Transverse colon (tissue), 4 donors: ENCODE results near the gene GGA1. TPM values are rescaled to one million over a fixed set of nuclear protein-coding genes. Genes with fewer than 3 reads are reported as not detected.

Experiments used
- DNase-seq: peaks from one replicate; pipeline ENCODE4 v3.0.0-alpha.2; 2019
- H3K27ac ChIP-seq, 4 donors: fragments of 200-600 bp; sonication (generic); 2 replicates each; pipeline ENCODE4 v1.5.1; 2016 to 2018; ENCODE audit warnings: inconsistent platforms in 4 of 4
- H3K27me3 ChIP-seq: fragments of 200-600 bp; sonication (generic); 2 replicates; pipeline ENCODE4 v1.5.1; 2017; ENCODE audit warnings: inconsistent platforms
- H3K36me3 ChIP-seq, 4 donors: fragments of 200-600 bp; sonication (generic); 2 replicates each; pipeline ENCODE4 v1.5.1; 2017 to 2019; ENCODE audit warnings: inconsistent platforms in 4 of 4
- H3K4me1 ChIP-seq, 4 donors: fragments of 200-600 bp; sonication (generic); 2 replicates each; pipeline ENCODE4 v1.5.1; 2017 to 2020; ENCODE audit warnings: inconsistent platforms in 4 of 4
- H3K4me3 ChIP-seq, 4 donors: fragments of 200-600 bp; sonication (generic); 1 replicate in 1 of 4; 2 replicates in 3 of 4; pipeline versions ENCODE4 v1.5.1 to v1.6.1; 2017 to 2019; ENCODE audit warnings: inconsistent platforms in 4 of 4
- H3K9me3 ChIP-seq, 2 donors: fragments of 200-600 bp; sonication (generic); 2 replicates each; pipeline ENCODE4 v1.5.1; 2017 to 2019; ENCODE audit warnings: inconsistent platforms in 2 of 2
- CTCF ChIP-seq, 5 experiments: fragments of 200-600 bp in 3 of 5; fragments of 450-650 bp in 2 of 5; sonication (generic) in 3 of 5; IDR thresholded peaks; 1 replicate in 2 of 5; 2 replicates in 3 of 5; pipeline ENCODE4 v1.5.1; 2016 to 2017; ENCODE audit warnings: antibody characterized with exemption in 5 of 5, inconsistent platforms in 3 of 5, mild to moderate bottlenecking in 2 of 5, moderate library complexity in 1 of 5
- EP300 ChIP-seq: sonication (generic); formaldehyde crosslinking; IDR thresholded peaks from one replicate; pipeline ENCODE4 v1.6.1; 2017; ENCODE audit warnings: antibody characterized with exemption, low read depth
- POLR2A ChIP-seq: fragments of 450-650 bp; IDR thresholded peaks from one replicate; pipeline ENCODE4 v1.6.1; 2016; ENCODE audit warnings: antibody characterized with exemption, mild to moderate bottlenecking, moderate library complexity
- POLR2AphosphoS5 ChIP-seq, 3 donors: sonication (generic); formaldehyde crosslinking; IDR thresholded peaks; one replicate each; pipeline ENCODE4 v1.6.1; 2016; ENCODE audit warnings: antibody characterized with exemption in 3 of 3
- WGBS, 2 donors: methylation state at CpG; one replicate each; pipeline ENCODE4 v1.1.5; 2018; ENCODE audit warnings: low coverage in 1 of 2; 5-methylcytosine and 5-hydroxymethylcytosine counted together
- in situ Hi-C, 4 donors: fragments of 200-750 bp; cut with MboI; loops; one replicate each; pipeline versions ENCODE4 v1.15.0 to v1.15.1; 2017; ENCODE audit warnings: low sequenced_read_pairs in 3 of 4, low pct_ligation_motif_present in 1 of 4, low pct_unique_long_range_greater_than_20kb in 1 of 4
- intact Hi-C: fragments of 100-400 bp; cut with DNase I; formaldehyde crosslinking; loops from one replicate; pipeline ENCODE4 v1.15.1; 2023; ENCODE audit warnings: low total_unique reads
- total RNA-seq, 4 donors: library from RNA; depleted of rRNA; stranded (reverse); fragments of >200 nt; gene quantifications; one replicate each; pipeline ENCODE4 v1.1.0, GENCODE V29; 2016

The GGA1 gene
- total RNA-seq, 4 donors from 2014 or later: 60.1 to 142 (median 73.8) TPM

- no peak overlapping the region for H3K4me3 ChIP-seq
- in situ Hi-C loops (no loop called here), intact Hi-C loops (no loop called here)
- H3K36me3 ChIP-seq: no peaks in the 10 kb centered on the region
- TF ChIP-seq POLR2A (no peak), EP300 (no peak), POLR2AphosphoS5 (IDR thresholded peaks at IDR 0.05) (peak in 1 of 3 donors; percentile 52), CTCF (IDR thresholded peaks at IDR 0.05) (peak in 2 of 5 experiments; percentile 31 to 36)
- H3K4me1 ChIP-seq: peaks cover 54 to 87% (median 70%) of the 10 kb centered on the region in 4 donors
- WGBS, 2 donors: 50% methylated on average over 6 of the region's 6 CpGs; no CpG with 5 or more reads in 1 of the 2 donors
- DNase-seq: peak; percentile 51
- no peaks in the 10 kb centered on the region for H3K27me3 ChIP-seq
- no peaks in the 10 kb centered on the region for H3K9me3 ChIP-seq
- peak overlapping the region; percentile 89 to 93 (median 92) for H3K27ac ChIP-seq
Measured at GRCh38 chr22:37636186-37636948, 27.7 kb downstream of the GGA1 start.

GRCh38 chr22:37636949-37637273, 28.3 kb downstream of the GGA1 start:
- TF ChIP-seq EP300 (no peak), POLR2A (no peak), CTCF (IDR thresholded peaks at IDR 0.05) (no peak), POLR2AphosphoS5 (IDR thresholded peaks at IDR 0.05) (no peak)
- Histone ChIP-seq H3K36me3 (no peaks in the 10 kb centered on the region), H3K27me3 (no peaks in the 10 kb centered on the region), H3K4me3 (no peak overlapping the region), H3K9me3 (no peaks in the 10 kb centered on the region), H3K27ac (peak overlapping the region; percentile 89 to 93 (median 92)), H3K4me1 (peaks cover 55 to 92% (median 75%) of the 10 kb centered on the region in 4 donors)
- in situ Hi-C loops (no loop called here), intact Hi-C loops (no loop called here)
- 50 to 52% methylated on average over 1 to 3 of the region's 3 CpGs for WGBS, 2 donors
- no peak for DNase-seq

- intact Hi-C loops (no loop called here), in situ Hi-C loops (no loop called here)
- Histone ChIP-seq H3K9me3 (no peaks in the 10 kb centered on the region), H3K36me3 (no peaks in the 10 kb centered on the region), H3K4me3 (peak overlapping the region in 3 of 4 donors; percentile 61 to 77 (median 76)), H3K27ac (peak overlapping the region; percentile 89 to 93 (median 92)), H3K27me3 (no peaks in the 10 kb centered on the region), H3K4me1 (peaks cover 62 to 98% (median 82%) of the 10 kb centered on the region in 4 donors)
- peak; percentile 28 to 80 (median 66) for TF ChIP-seq POLR2AphosphoS5 (IDR thresholded peaks at IDR 0.05)
- no peak for TF ChIP-seq CTCF (IDR thresholded peaks at IDR 0.05)
- TF ChIP-seq EP300: no peak
- TF ChIP-seq POLR2A: peak; percentile 65
- 11% methylated on average over 9 of the region's 11 CpGs; no CpG with 5 or more reads in 1 of the 2 donors for WGBS, 2 donors
- DNase-seq: peak; percentile 85
Measured at GRCh38 chr22:37638391-37639069, 29.9 kb downstream of the GGA1 start.

- TF ChIP-seq POLR2AphosphoS5 (IDR thresholded peaks at IDR 0.05) (peak; percentile 25 to 57 (median 43)), EP300 (no peak), POLR2A (peak; percentile 67), CTCF (IDR thresholded peaks at IDR 0.05) (peak in 2 of 5 experiments; percentile 9 to 35)
- Histone ChIP-seq H3K27me3 (no peaks in the 10 kb centered on the region), H3K4me1 (peaks cover 58 to 93% (median 78%) of the 10 kb centered on the region in 4 donors), H3K9me3 (no peaks in the 10 kb centered on the region), H3K4me3 (peak within 1 kb of the TSS; percentile 61 to 77 (median 72)), H3K27ac (peak within 1 kb of the TSS; percentile 89 to 93 (median 92)), H3K36me3 (no peaks in the 10 kb centered on the region)
- 7% methylated on average over 15 of the region's 57 CpGs; no CpG with 5 or more reads in 1 of the 2 donors for WGBS, 2 donors
- in situ Hi-C loops (no loop called here), intact Hi-C loops (no loop called here)
- peak; percentile 81 for DNase-seq
Measured at GRCh38 chr22:37639070-37639760, 30.6 kb downstream of the GGA1 start, which contains the start of gene SH3BP1. TSS of gene SH3BP1 (plus strand) at chr22:37639669. CDS start at chr22:37639788, 119 bp downstream.
